ENCODE measurements around the gene LAMC3.

LAMC3 gene

GRCh38 chr9:130981002-130981755, 27.8 kb upstream of the LAMC3 start:
- Histone ChIP-seq H3K4me3 (replicated peaks; ENCODE audit: low read depth, low read length) (no peak overlapping the region), H3K27me3 (replicated peaks; ENCODE audit: control insufficient read depth, insufficient read depth, low read length) (no peaks in the 10 kb centered on the region; the same call in none of the 2 replicates)
- TF ChIP-seq CTCF (IDR thresholded peaks at IDR 0.05; ENCODE audit: insufficient read depth, low read length, poor library complexity, severe bottlenecking): no peak

DNA sequence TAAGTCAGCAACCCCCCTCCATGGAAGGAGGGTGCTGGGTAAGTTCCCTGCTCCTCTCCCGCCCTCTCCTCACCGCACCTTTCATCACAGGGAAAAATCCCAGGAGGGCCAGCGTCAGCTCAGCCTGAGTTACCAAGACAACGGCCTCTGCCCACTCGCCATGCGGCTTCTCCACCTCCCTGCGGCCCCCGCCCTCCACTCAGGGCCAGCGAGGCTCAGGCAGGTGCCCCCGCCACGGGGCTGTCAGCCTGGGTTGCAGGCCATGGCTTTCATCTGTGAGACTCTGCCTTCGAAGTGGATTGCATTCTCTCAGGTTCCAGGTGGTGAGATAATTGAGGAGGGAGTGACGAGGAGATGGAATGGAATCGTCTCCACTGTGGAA, 27.2 kb upstream of the LAMC3 start:
- no peak for DNase-seq (ENCODE audit: extremely low read depth, insufficient read length)
- Histone ChIP-seq H3K36me3 (ENCODE audit: control insufficient read depth, insufficient read depth, low read length) (no peaks in the 10 kb centered on the region), H3K27me3 (replicated peaks; ENCODE audit: control insufficient read depth, insufficient read depth, low read length) (no peaks in the 10 kb centered on the region; the same call in none of the 2 replicates), H3K4me3 (replicated peaks; ENCODE audit: low read depth, low read length) (no peak overlapping the region)
- TF ChIP-seq CTCF (IDR thresholded peaks at IDR 0.05; ENCODE audit: insufficient read depth, low read length, poor library complexity, severe bottlenecking): no peak

More at GRCh38 chr9:130981002-130981755, 27.8 kb upstream of the LAMC3 start:
- H3K36me3 ChIP-seq (ENCODE audit: control insufficient read depth, insufficient read depth, low read length): no peaks in the 10 kb centered on the region
- no peak for DNase-seq (ENCODE audit: extremely low read depth, insufficient read length)

DNA sequence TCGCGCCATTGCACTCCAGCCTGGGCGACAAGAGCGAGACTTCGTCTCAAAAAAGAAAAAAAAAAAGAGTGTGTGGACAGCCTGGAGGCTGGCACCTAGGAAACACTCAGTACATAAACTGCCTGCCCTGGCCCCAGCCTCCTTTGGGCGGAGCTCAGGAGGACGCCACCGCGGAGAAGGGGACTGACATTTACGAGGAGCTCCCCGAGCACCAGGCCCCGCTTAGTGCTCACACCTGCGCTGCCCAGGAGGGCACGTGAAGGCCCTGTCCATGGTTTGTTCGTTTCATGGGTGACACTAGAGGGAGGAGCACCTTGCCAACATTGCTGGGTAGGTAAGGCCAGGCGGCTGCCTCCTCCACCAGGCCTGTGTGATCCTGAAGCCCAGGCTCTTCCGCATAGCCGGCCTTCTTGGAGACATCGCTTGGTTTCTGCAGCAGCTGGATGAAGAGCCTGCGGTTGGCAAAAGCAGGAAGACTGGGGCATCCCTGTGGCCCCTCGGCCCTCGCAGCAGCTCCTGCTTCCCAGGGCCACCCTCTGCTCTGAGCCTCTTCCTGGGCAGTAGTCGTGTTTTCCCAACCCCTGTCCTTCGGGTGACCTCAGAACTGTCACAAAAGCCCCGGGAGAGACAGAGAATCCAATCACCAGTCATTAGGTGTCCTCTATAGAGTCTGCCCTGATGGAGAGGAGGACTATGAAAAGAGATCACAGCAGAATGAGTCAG, 26.2 kb upstream of the LAMC3 start:
- H3K4me3 ChIP-seq (replicated peaks; ENCODE audit: low read depth, low read length): no peak overlapping the region
- H3K27me3 ChIP-seq (replicated peaks; ENCODE audit: control insufficient read depth, insufficient read depth, low read length): no peaks in the 10 kb centered on the region; the same call in none of the 2 replicates
- no peaks in the 10 kb centered on the region for H3K36me3 ChIP-seq (ENCODE audit: control insufficient read depth, insufficient read depth, low read length)
- no peak for TF ChIP-seq CTCF (IDR thresholded peaks at IDR 0.05; ENCODE audit: insufficient read depth, low read length, poor library complexity, severe bottlenecking)
- DNase-seq (ENCODE audit: extremely low read depth, insufficient read length): no peak

DNA sequence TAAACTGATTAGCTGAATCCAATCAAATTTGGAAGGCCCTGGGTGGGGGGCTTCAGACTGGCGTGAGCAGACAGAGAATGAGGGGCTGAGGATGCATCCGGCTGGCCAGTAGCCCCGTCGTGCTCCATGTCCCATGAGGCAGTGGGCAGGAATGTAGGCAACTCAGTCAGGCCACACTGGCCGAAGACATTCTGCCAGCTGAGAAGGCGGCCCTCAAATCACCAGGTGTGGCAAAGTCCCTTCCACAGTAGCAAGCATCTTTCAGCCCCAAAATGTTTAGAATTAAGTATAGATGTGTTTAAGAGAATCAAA, 25.7 kb upstream of the LAMC3 start:
- no peak for TF ChIP-seq CTCF (IDR thresholded peaks at IDR 0.05; ENCODE audit: insufficient read depth, low read length, poor library complexity, severe bottlenecking)
- H3K36me3 ChIP-seq (ENCODE audit: control insufficient read depth, insufficient read depth, low read length): no peaks in the 10 kb centered on the region
- H3K27me3 ChIP-seq (replicated peaks; ENCODE audit: control insufficient read depth, insufficient read depth, low read length): no peaks in the 10 kb centered on the region; the same call in none of the 2 replicates
- H3K4me3 ChIP-seq (replicated peaks; ENCODE audit: low read depth, low read length): no peak overlapping the region
- no peak for DNase-seq (ENCODE audit: extremely low read depth, insufficient read length)

DNA sequence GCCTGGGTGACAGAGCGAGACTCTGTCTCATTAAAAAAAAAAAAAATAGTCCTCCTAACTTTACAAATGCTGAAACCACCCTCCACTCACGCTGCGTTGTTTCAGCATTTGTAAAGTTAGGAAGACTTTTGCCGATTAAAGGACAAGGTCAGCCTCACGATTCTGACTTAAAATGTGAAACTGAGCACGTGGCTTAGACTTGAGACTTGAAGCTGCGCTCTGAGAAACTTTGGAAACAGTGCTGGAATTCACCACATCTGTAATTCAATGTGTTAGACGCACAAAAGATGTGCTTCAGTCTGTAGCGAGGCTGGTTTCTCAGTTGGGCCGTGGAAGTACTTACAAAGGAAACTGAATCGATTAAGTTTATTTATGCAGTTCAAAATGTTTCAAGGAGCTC, 25.0 kb upstream of the LAMC3 start:
- Histone ChIP-seq H3K36me3 (ENCODE audit: control insufficient read depth, insufficient read depth, low read length) (no peaks in the 10 kb centered on the region), H3K27me3 (replicated peaks; ENCODE audit: control insufficient read depth, insufficient read depth, low read length) (no peaks in the 10 kb centered on the region; the same call in none of the 2 replicates), H3K4me3 (replicated peaks; ENCODE audit: low read depth, low read length) (no peak overlapping the region)
- DNase-seq (ENCODE audit: extremely low read depth, insufficient read length): no peak
- no peak for TF ChIP-seq CTCF (IDR thresholded peaks at IDR 0.05; ENCODE audit: insufficient read depth, low read length, poor library complexity, severe bottlenecking)

Measured in GM06990 (cell line).